G401.6 (cell line): Measurements from ENCODE around the gene TAAR2.
"Not testable (repeated sequence)": the region's sequence is repeated elsewhere in the genome, so short reads cannot be mapped to it uniquely, and the experiment has no call there.

Source experiments
- FAIRE-seq: peaks from 2 replicates; lab custom pipeline; 2012; peaks lifted over from hg19 to GRCh38; lab: Jason Lieb, UNC

TAAR2 gene

DNA sequence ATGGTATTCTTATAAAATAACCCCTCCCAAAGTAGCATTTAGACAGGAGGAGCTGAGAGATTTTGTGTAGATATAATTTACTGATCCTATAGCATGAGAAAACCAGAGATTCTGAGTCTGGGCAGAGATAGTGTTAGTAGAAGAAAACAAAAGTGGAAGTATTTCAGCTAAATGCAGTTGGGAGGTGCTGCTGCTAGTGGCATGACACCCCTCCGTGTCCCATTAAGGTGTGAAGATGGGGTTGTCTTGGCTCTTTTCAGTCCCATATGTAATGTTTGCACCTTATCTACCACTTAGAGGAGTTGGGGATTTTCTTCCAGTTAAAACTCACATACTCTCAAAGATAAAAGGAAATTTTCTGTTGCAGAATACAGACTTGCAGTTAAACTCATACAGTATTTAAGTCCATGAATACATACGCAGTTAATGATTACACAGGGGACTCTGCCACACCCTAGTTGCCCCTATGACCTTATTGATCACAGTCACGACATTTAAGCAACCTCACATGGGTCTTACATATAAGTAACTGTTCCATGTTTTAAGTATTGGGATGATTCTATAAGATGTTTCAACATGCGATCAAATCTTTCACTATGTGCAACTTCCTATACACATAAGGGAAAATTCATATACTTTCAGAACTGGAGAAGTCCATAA, 11.5 kb downstream of the TAAR2 start:
- no peak for FAIRE-seq

DNA sequence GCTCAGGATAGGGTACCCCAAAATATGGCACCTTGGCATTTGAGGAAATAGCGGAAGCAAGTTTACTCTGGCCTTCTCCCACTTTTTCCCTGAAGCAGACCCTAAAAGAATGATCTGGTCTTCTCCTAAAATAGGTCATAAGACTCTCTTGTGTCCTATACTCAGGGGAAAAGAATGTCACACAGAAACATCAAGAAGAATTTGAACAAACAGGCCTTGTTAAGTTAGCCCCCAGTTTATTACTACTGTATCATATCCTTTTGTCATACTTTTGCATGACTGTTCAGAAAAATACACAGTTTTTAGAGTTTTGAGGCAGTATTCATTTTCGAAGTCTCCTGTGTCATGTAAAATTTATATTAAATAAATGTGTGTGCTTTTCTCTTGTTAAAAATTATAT, 12.5 kb downstream of the TAAR2 start:
- no peak for FAIRE-seq

DNA sequence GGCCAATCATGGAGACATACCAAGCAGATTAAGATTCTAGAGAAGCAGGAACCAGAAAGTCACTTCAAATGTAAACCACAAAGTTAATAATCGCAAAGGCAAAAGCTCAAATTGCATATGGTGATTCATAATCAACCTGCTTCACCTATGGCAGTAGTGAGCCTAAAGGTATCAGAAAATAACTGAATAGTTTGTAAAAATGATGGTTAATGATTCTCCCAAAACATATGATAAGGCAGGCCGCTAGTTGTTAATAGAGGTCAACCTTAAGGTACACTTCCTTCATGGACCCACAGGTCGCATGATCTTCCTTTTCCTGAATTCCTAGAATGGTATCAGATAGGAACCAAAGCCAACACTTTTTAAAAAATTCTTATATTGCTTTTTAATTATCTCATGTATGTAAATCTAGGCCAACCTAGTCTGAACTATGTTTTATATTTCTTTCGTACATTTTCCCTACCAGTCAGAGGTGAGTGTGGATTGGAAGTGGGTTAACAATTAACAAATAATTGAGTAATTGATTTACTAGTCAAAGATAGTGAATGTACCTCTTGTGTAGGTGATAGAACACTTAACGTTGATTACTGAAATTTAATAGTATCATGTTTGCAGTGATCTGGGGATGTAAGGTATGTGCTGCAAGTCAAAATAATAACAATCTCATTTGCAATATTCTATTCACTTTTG, 16.4 kb downstream of the TAAR2 start:
- no peak for FAIRE-seq

DNA sequence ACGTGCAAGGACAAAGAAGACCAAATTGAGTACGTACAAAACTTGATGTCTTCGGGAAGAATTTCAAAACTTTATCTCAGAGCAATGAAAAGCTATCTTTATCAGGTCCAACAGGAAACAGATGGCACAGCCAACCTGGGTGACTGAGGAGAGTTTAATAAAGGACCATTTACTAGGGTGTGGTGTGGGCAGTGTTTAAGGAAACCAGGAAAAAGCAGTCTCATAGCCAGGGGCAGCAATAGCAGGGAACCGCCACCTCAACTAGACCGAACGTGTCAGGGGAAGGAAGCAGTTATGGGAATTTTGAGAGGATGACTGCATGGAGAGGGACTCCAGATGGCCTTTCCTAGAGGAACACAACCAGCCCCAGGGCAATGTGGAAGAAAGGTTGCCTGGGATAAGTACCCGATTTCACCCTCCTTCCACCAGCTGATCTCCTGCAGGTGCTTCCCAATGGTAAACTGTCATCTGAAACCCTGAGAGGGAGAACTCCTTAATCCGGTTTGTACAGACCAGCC, 19.4 kb downstream of the TAAR2 start:
- FAIRE-seq: no peak

DNA sequence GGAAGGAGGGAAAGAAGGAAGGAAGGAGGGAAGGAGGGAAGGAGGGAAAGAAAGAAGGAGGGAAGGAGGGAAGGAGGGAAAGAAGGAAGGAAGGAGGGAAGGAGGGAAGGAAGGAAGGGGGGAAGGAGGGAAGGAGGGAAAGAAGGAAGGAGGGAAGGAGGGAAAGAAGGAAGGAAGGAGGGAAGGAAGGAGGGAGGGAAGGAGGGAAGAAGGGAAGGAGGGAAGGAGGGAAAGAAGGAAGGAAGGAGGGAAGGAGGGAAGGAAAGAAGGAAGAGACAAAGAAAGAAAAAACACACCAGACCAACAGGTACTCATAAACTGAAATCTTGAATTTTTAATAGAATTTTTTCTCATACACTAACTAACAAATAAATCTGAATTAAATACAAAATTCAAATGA, 23.2 kb downstream of the TAAR2 start:
- FAIRE-seq: not testable (repeated sequence)

DNA sequence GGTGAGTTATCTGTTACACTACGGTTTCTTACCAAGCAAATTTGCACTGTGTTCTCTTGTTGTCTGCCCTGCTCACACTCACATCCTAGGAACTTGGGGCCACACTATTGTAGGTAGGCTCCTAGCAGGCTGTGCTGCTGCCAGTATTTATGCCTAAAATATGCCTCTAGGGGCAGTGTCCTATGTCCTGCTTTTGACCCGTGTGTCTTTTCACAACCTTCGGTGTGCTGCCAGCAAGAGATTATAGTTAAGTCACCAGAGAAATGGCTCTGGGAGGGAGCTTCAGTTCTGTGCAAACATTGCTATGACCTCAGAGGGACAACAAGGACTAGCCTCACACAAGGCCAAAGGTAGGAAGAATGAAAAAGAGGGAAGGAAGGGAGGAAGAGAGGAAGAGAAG, 25.6 kb downstream of the TAAR2 start:
- FAIRE-seq: no peak

DNA sequence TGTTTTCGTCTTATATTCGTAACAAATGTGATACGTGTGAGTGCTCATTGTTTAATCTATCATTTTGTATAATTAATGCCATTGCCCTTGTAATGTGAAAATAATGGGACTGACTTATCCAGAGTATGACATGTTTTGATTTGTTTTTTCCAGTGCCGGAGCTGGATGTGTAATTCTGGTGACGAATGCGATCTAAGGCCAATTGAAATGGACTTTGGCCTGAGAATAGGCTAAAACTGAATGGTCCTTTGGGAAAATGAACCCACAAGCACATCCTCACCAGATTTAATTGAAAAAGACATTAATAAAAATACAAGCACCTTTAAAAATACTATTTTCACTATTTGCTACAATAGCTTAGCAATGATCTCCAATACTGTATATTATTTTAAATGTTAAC, 27.9 kb downstream of the TAAR2 start:
- no peak for FAIRE-seq

DNA sequence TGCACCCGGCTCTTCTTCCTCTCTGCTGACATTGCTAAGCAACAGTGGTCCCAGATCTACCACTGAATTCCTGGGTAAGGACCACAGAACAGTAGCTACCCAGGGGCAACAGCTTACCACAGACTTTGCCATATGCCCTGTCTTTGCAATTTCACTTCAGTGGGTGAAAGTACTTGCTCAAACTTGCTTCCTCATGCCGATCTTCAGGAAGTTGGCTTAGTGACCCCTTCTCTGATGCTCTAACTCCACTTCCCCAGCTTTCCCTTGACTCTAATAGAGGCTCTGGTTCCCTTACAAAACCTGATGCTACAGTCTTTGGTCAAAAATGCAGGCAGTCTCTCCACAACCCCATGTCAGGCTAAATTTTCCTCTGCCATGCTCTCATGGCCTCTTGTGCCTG, 31.2 kb downstream of the TAAR2 start:
- no peak for FAIRE-seq

DNA sequence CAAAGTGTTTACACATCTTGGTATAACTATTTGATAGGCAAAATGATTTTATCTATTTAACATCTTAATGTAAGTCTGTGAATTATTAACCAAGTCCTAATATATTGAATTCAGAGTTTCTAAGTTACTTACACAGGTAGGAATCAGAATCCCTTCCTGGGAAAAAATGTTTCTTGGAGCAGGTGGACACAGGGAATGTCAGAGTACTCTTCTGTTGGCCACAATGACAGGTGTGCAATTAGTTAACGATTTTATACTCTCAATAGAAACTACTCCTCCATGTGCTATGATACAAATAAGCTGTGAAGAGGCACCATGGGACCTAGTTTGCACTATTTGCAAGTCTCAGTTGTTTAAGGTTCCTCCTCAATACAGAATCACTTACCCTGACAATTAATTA, 33.7 kb downstream of the TAAR2 start:
- FAIRE-seq: no peak

DNA sequence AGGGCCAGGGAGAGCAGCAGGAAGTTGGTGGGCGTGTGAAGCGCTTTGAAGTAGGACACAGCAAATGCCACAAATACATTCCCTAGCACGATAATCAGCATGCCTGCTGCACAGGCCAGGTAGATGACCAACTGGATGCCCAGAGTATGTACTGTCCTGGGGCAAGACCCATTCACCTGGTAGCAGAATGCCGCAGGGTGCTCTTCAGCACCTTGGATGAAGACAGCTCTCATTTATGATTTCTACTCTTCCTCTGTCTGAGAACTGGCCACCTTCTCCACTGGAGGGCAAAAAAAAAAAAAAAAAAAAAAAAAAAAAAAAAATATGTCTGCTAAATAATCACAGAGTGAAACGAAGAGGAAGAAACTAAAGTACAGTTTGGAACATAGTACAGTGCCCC, 34.6 kb downstream of the TAAR2 start, which contains the start of gene TAAR5:
TAAR5 (minus strand) TSS at position 288 of the 400 bp plus-strand sequence; CDS start at position 233, 55 bp downstream.
- FAIRE-seq: no peak

DNA sequence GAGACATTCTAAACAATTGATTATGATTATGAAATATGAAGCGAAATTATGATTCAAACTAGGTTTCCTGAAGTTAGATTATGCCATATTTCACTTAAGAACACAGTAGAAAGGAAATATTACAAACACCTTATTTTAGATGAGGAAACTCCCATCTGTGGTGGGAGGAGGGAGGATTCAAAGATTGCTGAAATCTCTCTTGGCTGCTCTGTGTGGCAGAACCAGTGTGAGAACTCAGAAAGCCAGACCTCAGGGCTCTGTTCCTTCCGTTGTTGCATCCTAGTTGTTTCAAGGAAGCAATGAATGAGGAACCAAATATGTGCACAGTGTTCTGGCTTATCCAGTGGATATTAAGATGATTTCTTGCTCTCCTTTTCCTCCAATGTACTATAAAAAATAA, 36.7 kb downstream of the TAAR2 start:
- no peak for FAIRE-seq

DNA sequence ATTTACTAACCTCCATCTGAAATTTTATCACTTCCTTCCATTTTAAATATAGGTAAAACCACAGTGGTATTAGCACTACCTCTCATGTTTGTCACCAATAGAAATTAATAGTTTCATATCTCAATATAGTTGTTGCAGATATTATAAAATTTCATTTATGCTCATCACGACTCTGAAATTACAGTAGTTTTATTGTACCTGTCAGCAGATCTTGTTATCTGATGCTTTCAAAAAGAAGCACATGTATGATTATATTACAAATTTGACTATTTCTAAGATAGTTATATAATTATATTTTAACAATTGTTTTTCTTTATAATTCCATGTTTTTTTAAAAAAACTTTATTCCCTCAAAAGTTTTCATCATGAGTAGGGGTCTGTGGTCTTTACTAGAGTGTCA, 39.4 kb downstream of the TAAR2 start:
- FAIRE-seq: no peak

DNA sequence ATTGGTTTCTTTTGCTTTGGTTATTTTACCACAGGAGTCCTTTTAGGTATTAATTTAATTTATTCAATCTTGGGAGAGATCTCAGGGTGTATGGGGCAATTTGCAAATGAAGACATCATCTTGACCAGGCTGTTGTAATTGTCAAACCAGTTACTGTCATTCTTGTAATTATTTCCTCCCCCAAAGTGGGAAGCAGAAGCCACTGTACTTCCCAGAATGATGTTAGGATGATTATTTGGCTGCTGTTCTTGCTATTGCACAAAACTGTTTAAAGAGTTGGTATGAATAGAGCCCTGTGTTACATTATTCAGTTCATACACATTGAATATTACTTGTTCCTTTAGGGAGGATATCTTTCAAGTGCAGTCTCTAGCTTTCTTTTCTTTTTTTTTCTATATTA, 52.3 kb downstream of the TAAR2 start:
- no peak for FAIRE-seq

DNA sequence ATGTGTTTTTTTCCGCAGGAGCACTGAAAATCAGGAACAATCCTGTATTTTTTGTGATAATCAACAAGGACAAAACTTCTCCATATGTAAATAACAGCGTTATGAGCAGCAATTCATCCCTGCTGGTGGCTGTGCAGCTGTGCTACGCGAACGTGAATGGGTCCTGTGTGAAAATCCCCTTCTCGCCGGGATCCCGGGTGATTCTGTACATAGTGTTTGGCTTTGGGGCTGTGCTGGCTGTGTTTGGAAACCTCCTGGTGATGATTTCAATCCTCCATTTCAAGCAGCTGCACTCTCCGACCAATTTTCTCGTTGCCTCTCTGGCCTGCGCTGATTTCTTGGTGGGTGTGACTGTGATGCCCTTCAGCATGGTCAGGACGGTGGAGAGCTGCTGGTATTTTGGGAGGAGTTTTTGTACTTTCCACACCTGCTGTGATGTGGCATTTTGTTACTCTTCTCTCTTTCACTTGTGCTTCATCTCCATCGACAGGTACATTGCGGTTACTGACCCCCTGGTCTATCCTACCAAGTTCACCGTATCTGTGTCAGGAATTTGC, 53.8 kb downstream of the TAAR2 start, which contains the start of gene TAAR6:
TAAR6 (plus strand) TSS at position 102 of the 557 bp plus-strand sequence; CDS start at position 102, 0 bp downstream.
- FAIRE-seq: no peak

DNA sequence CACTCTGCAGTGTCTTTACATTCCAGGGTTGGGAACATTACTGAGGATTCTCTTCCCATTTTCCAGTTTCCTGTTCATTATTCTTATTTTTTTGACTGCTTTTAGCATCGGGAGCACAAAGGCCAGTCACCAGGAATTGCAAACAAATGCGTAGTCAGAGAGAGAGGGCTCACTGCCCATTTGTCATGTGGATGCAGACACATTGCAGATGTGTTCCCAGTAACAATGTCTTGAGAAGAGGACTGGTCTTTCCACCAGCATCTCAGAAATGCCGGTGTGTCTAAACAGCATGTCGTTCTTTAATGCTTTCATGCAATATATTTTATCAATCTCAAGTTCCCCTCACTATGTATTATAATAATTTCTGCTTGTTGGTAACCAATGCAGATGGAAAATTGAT, 54.9 kb downstream of the TAAR2 start:
- no peak for FAIRE-seq

DNA sequence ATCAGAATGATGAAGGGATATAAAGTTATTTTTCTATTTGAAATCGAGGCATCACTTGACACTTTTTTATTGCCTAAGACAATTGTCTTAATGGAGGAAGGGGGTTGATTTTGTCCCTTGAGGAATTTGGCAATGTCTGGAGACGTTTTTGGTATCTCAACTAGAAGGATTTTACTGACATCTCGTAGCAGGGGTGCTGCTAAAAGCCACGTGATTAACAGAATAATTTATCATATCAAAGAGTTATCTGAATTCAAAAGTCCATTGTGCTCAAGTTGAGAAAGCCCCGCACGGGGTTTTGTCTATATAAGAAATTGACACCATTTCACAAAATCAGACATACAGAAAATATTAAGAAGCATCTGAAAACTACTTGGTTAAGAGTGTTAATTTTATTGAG, 55.5 kb downstream of the TAAR2 start:
- FAIRE-seq: no peak

DNA sequence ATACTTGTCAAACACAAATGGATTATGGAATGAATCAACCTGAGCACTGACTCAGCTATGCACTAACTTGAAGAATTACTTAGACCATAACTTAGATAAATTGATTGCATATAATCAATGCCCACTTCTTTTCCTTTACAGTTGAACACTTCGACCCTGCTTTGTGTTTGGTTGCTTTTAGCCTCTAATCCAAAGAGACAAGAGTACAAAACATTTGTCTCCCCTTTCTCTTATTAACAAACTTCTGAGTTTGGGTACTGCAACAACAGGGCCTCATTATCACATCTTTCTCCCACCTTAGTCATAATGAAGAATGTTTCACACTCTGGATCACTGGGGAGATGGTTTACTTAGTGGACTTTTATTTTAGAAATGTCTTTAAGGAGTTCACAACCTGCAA, 56.5 kb downstream of the TAAR2 start:
- FAIRE-seq: no peak
